DOHH2 (cell line): ENCODE data around the gene RAB42.

Source experiments
- H3F3A ChIP-seq: fragments of 200-600 bp; sonication (generic), shearing (Covaris generic); 2 replicates; pipeline ENCODE4 v1.6.0; 2016; ENCODE audit warnings: antibody characterized with exemption, mild to moderate bottlenecking; ENCODE audit not compliant: control insufficient read depth, insufficient read depth
- H3K27ac ChIP-seq: fragments of 200-600 bp; sonication (generic); 2 replicates; pipeline ENCODE4 v1.5.1; 2014; ENCODE audit warnings: low read depth, mild to moderate bottlenecking, low read length, moderate library complexity
- H3K27me3 ChIP-seq: fragments of 200-600 bp; sonication (generic); 2 replicates; pipeline ENCODE4 v1.6.1; 2014; ENCODE audit warnings: mild to moderate bottlenecking, low read length, mixed read lengths; ENCODE audit not compliant: control insufficient read depth
- H3K36me3 ChIP-seq: fragments of 200-600 bp; sonication (generic); 2 replicates; pipeline ENCODE4 v1.6.1; 2014; ENCODE audit warnings: mild to moderate bottlenecking, low read length, moderate library complexity, mixed read lengths; ENCODE audit not compliant: control insufficient read depth
- H3K4me1 ChIP-seq: fragments of 200-600 bp; sonication (generic); 2 replicates; pipeline ENCODE4 v1.6.1; 2014; ENCODE audit warnings: mild to moderate bottlenecking, low read length, mixed read lengths; ENCODE audit not compliant: control insufficient read depth
- H3K4me2 ChIP-seq: fragments of 200-600 bp; sonication (generic); 2 replicates; pipeline ENCODE4 v1.6.0; 2014; ENCODE audit warnings: mild to moderate bottlenecking, low read length, moderate library complexity
- H3K4me3 ChIP-seq: fragments of 200-600 bp; sonication (generic); 2 replicates; pipeline ENCODE4 v1.5.1; 2014; ENCODE audit warnings: mild to moderate bottlenecking, low read length, mixed read lengths
- H3K79me2 ChIP-seq: fragments of 200-600 bp; sonication (generic); 2 replicates; pipeline ENCODE4 v1.6.1; 2014; ENCODE audit warnings: mild to moderate bottlenecking, low read length, mixed read lengths; ENCODE audit not compliant: control insufficient read depth
- H3K9me2 ChIP-seq: fragments of 200-600 bp; sonication (generic); replicated peaks from 2 replicates; pipeline ENCODE4 v1.6.1; 2014; ENCODE audit warnings: mild to moderate bottlenecking, low read length, mixed read lengths; ENCODE audit not compliant: control insufficient read depth
- H3K9me3 ChIP-seq: fragments of 200-600 bp; sonication (generic); 2 replicates; pipeline ENCODE4 v1.6.1; 2014; ENCODE audit warnings: antibody characterized with exemption, low read length, mixed read lengths; ENCODE audit not compliant: control insufficient read depth, insufficient read depth
- H4K20me1 ChIP-seq: fragments of 200-600 bp; sonication (generic); 2 replicates; pipeline ENCODE4 v1.6.0; 2014; ENCODE audit warnings: low read depth, mild to moderate bottlenecking, antibody characterized with exemption, low read length, moderate library complexity; ENCODE audit not compliant: control insufficient read depth, insufficient read depth
- CTCF ChIP-seq: fragments of 200-600 bp; sonication (generic); IDR thresholded peaks from one replicate; pipeline ENCODE4 v1.5.1; 2014; ENCODE audit warnings: antibody characterized with exemption, mild to moderate bottlenecking, low read depth, low read length; ENCODE audit not compliant: poor library complexity, severe bottlenecking
- EZH2phosphoT487 ChIP-seq: fragments of 200-600 bp; sonication (generic); IDR thresholded peaks from 2 replicates; pipeline ENCODE4 v1.6.1; 2017; ENCODE audit warnings: borderline replicate concordance, mild to moderate bottlenecking, antibody characterized with exemption, low read length, moderate library complexity, mixed read lengths

RAB42 gene

DNA sequence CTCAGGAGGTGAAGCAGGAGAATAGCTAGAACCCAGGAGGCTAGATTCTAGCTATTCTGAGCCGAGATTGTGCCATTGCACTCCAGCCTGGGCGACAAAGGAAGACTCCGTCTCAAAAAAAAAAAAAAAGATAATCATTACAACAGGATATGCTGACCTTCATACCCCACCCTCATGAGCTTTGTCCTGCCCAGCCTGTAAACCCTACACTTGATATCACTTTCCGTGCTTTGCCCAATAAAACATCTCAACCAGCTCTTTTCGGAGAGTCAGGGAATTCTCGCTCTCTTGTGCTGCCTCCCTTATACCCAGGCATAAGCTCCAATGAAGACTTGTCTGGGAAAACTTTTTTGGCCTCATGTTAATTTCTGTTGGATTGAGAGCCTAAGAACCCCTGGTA, 40.7 kb upstream of the RAB42 start:
- peaks cover 29% of the 10 kb centered on the region for H3K4me1 ChIP-seq
- 0 out of 2 replicates have a peak, but pooled peaks cover 5% of the 10 kb centered on the region for H3F3A ChIP-seq
- TF ChIP-seq EZH2phosphoT487, result no peak
- TF ChIP-seq CTCF, result no peak
- H3K79me2 ChIP-seq, result peaks cover 27% of the 10 kb centered on the region
- peaks cover 24% of the 10 kb centered on the region for H3K36me3 ChIP-seq
- H3K4me2 ChIP-seq, result peak overlapping the region; percentile 63
- no peaks in the 10 kb centered on the region for H3K9me2 ChIP-seq
- H3K4me3 ChIP-seq, result peak overlapping the region; percentile 87; the same call in 1 of the 2 replicates
- no peaks in the 10 kb centered on the region for H4K20me1 ChIP-seq
- H3K27ac ChIP-seq, result peak overlapping the region; percentile 86; the same call in 1 of the 2 replicates
- H3K27me3 ChIP-seq, result no peaks in the 10 kb centered on the region
- H3K9me3 ChIP-seq, result no peaks in the 10 kb centered on the region

DNA sequence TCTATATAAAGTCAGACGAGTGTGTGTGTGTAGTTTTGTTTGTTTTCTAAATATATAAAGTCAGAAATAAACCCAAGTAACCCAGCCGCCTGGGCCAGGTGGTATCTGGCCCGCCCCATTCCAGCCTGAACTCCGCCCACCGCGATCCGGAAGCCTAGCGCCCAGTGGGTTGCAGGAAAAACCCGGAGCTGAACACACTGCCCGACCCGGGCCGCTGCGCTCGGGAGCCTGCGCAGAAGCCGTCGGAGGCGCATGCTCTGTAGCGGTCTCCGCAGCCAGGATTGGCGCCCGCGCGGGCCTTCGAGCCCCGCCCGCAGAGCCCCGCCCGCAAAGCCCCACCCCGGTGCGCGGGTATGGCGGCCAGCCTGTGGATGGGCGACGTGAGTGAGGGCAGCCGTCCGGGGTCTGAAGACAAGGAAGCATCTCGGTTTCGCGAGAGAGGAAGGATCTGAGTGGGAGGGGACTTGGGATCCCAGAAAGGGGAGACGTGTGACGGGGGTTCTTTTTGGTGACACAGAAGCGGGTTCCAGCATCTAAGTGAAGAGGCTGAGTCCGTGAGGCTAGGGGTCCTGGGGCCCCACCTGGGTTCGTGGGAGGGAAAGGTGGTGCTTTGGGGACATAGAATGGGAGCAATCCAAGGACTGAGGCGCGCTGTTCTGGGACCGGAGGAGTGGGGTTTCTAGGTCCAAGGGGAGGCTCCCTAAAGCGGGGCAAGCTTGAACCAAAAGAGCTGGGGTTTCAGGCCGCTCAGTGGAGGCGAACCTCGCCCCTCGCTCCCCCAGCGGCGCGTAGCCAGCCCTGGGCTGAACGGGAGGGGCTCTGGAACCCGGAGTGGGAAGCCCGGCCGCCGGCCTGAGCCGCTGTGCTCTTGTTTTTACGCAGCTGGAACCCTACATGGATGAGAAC, 39.1 kb upstream of the RAB42 start, which contains the start of gene TRNAU1AP:
Gene TRNAU1AP (plus strand): TSS at position 328 of the 906 bp plus-strand sequence. CDS start 26 bp downstream, at position 354.
- H3F3A ChIP-seq, result 0 out of 2 replicates have a peak, but pooled peaks cover 5% of the 10 kb centered on the region
- no peaks in the 10 kb centered on the region for H4K20me1 ChIP-seq
- peaks cover 27% of the 10 kb centered on the region for H3K79me2 ChIP-seq
- TF ChIP-seq CTCF (no peak), EZH2phosphoT487 (no peak)
- H3K27ac ChIP-seq, result peak within 1 kb of the TSS; percentile 86
- H3K9me2 ChIP-seq, result no peaks in the 10 kb centered on the region
- H3K9me3 ChIP-seq, result no peaks in the 10 kb centered on the region
- H3K4me2 ChIP-seq, result peak within 1 kb of the TSS; percentile 76
- peaks cover 30% of the 10 kb centered on the region for H3K36me3 ChIP-seq
- peaks cover 29% of the 10 kb centered on the region for H3K4me1 ChIP-seq
- H3K27me3 ChIP-seq, result no peaks in the 10 kb centered on the region
- H3K4me3 ChIP-seq, result peak within 1 kb of the TSS; percentile 87

GRCh38 chr1:28560886-28561285, 31.2 kb upstream of the RAB42 start:
- Histone ChIP-seq H3K79me2 (no peaks in the 10 kb centered on the region), H3K27ac (no peak overlapping the region), H3F3A (no peaks in the 10 kb centered on the region), H3K27me3 (no peaks in the 10 kb centered on the region), H3K9me3 (no peaks in the 10 kb centered on the region), H3K36me3 (peaks cover 69% of the 10 kb centered on the region), H3K4me2 (no peak overlapping the region), H3K4me3 (no peak overlapping the region), H3K9me2 (no peaks in the 10 kb centered on the region), H4K20me1 (no peaks in the 10 kb centered on the region), H3K4me1 (no peaks in the 10 kb centered on the region)
- TF ChIP-seq EZH2phosphoT487 (no peak), CTCF (no peak)
